ENCODE data around the gene AVPR1B.

The AVPR1B gene

GRCh38 chr1:206110820-206111219 lies 6.4 kb downstream of the AVPR1B start:
- Histone ChIP-seq H3K79me2 (ENCODE audit: control insufficient read depth, insufficient read depth, low read length) (no peaks in the 10 kb centered on the region), H3K27me3 (ENCODE audit: insufficient read depth, low read length, poor library complexity) (no peaks in the 10 kb centered on the region), H3K56ac (ENCODE audit: low read length) (no peak overlapping the region), H2BK15ac (replicated peaks; ENCODE audit: low read depth) (no peak overlapping the region), H2BK120ac (ENCODE audit: low read depth, low read length) (no peak overlapping the region), H3K27ac (ENCODE audit: low read depth, low read length) (no peak overlapping the region), H3K4ac (ENCODE audit: low read depth, low read length) (no peak overlapping the region), H2AK5ac (ENCODE audit: low read length) (no peak overlapping the region), H3K36me3 (ENCODE audit: control insufficient read depth, insufficient read depth, low read length) (no peaks in the 10 kb centered on the region), H3K4me1 (ENCODE audit: control insufficient read depth, low read depth, low read length) (no peaks in the 10 kb centered on the region), H3K9ac (ENCODE audit: low read length) (no peak overlapping the region), H3K79me1 (ENCODE audit: low read length) (no peaks in the 10 kb centered on the region), H3K4me3 (ENCODE audit: low read length) (no peak overlapping the region), H4K8ac (ENCODE audit: low read depth, low read length) (no peak overlapping the region), H3K4me2 (ENCODE audit: low read length) (no peak overlapping the region), H4K5ac (ENCODE audit: low read length) (no peak overlapping the region), H3K18ac (ENCODE audit: low read length) (no peak overlapping the region), H2BK5ac (ENCODE audit: low read length) (no peak overlapping the region), H3K23ac (ENCODE audit: low read length) (no peak overlapping the region)
- DNase-seq, result no peak
- WGBS (ENCODE audit: extremely low coverage, insufficient coverage, low lambda C conversion rate), result no CpG with 5 or more reads among the region's 3 CpGs

GRCh38 chr1:206110161-206110560 lies 7.0 kb downstream of the AVPR1B start:
- no peaks in the 10 kb centered on the region for H3K4me1 ChIP-seq (ENCODE audit: control insufficient read depth, low read depth, low read length)
- H2BK120ac ChIP-seq (ENCODE audit: low read depth, low read length), result no peak overlapping the region
- H3K56ac ChIP-seq (ENCODE audit: low read length), result no peak overlapping the region
- H3K23ac ChIP-seq (ENCODE audit: low read length), result no peak overlapping the region
- no peak overlapping the region for H3K4me3 ChIP-seq (ENCODE audit: low read length)
- no peaks in the 10 kb centered on the region for H3K27me3 ChIP-seq (ENCODE audit: insufficient read depth, low read length, poor library complexity)
- no peaks in the 10 kb centered on the region for H3K79me2 ChIP-seq (ENCODE audit: control insufficient read depth, insufficient read depth, low read length)
- H2AK5ac ChIP-seq (ENCODE audit: low read length), result no peak overlapping the region
- no peaks in the 10 kb centered on the region for H3K79me1 ChIP-seq (ENCODE audit: low read length)
- H3K18ac ChIP-seq (ENCODE audit: low read length), result no peak overlapping the region
- WGBS (ENCODE audit: extremely low coverage, insufficient coverage, low lambda C conversion rate), result no CpG with 5 or more reads among the region's 15 CpGs
- no peak overlapping the region for H3K9ac ChIP-seq (ENCODE audit: low read length)
- H3K4ac ChIP-seq (ENCODE audit: low read depth, low read length), result no peak overlapping the region
- no peak overlapping the region for H2BK15ac ChIP-seq (replicated peaks; ENCODE audit: low read depth)
- H4K5ac ChIP-seq (ENCODE audit: low read length), result no peak overlapping the region
- no peak overlapping the region for H3K4me2 ChIP-seq (ENCODE audit: low read length)
- DNase-seq, result no peak
- H4K8ac ChIP-seq (ENCODE audit: low read depth, low read length), result no peak overlapping the region
- H3K27ac ChIP-seq (ENCODE audit: low read depth, low read length), result no peak overlapping the region
- H2BK5ac ChIP-seq (ENCODE audit: low read length), result no peak overlapping the region
- H3K36me3 ChIP-seq (ENCODE audit: control insufficient read depth, insufficient read depth, low read length), result no peaks in the 10 kb centered on the region

- H3K56ac ChIP-seq (ENCODE audit: low read length), result no peak overlapping the region
- H3K4ac ChIP-seq (ENCODE audit: low read depth, low read length), result no peak overlapping the region
- H3K4me3 ChIP-seq (ENCODE audit: low read length), result no peak overlapping the region
- H2AK5ac ChIP-seq (ENCODE audit: low read length), result no peak overlapping the region
- no peak overlapping the region for H3K23ac ChIP-seq (ENCODE audit: low read length)
- no peak overlapping the region for H2BK15ac ChIP-seq (replicated peaks; ENCODE audit: low read depth)
- no peaks in the 10 kb centered on the region for H3K79me2 ChIP-seq (ENCODE audit: control insufficient read depth, insufficient read depth, low read length)
- DNase-seq, result no peak
- no peaks in the 10 kb centered on the region for H3K79me1 ChIP-seq (ENCODE audit: low read length)
- H2BK5ac ChIP-seq (ENCODE audit: low read length), result no peak overlapping the region
- WGBS (ENCODE audit: extremely low coverage, insufficient coverage, low lambda C conversion rate), result no CpG with 5 or more reads among the region's 4 CpGs
- H3K27ac ChIP-seq (ENCODE audit: low read depth, low read length), result no peak overlapping the region
- H3K36me3 ChIP-seq (ENCODE audit: control insufficient read depth, insufficient read depth, low read length), result no peaks in the 10 kb centered on the region
- H2BK120ac ChIP-seq (ENCODE audit: low read depth, low read length), result no peak overlapping the region
- no peak overlapping the region for H3K9ac ChIP-seq (ENCODE audit: low read length)
- H3K27me3 ChIP-seq (ENCODE audit: insufficient read depth, low read length, poor library complexity), result no peaks in the 10 kb centered on the region
- no peak overlapping the region for H4K8ac ChIP-seq (ENCODE audit: low read depth, low read length)
- no peak overlapping the region for H3K4me2 ChIP-seq (ENCODE audit: low read length)
- H3K4me1 ChIP-seq (ENCODE audit: control insufficient read depth, low read depth, low read length), result no peaks in the 10 kb centered on the region
- H4K5ac ChIP-seq (ENCODE audit: low read length), result no peak overlapping the region
- no peak overlapping the region for H3K18ac ChIP-seq (ENCODE audit: low read length)
These were observed 7.5 kb downstream of the AVPR1B start for GRCh38 chr1:206109718-206110117.

GRCh38 chr1:206108635-206109034 lies 8.6 kb downstream of the AVPR1B start:
- no peak overlapping the region for H4K5ac ChIP-seq (ENCODE audit: low read length)
- no peak overlapping the region for H3K9ac ChIP-seq (ENCODE audit: low read length)
- no peaks in the 10 kb centered on the region for H3K79me2 ChIP-seq (ENCODE audit: control insufficient read depth, insufficient read depth, low read length)
- no peak for DNase-seq
- no CpG with 5 or more reads among the region's 2 CpGs for WGBS (ENCODE audit: extremely low coverage, insufficient coverage, low lambda C conversion rate)
- H4K8ac ChIP-seq (ENCODE audit: low read depth, low read length), result no peak overlapping the region
- H2BK5ac ChIP-seq (ENCODE audit: low read length), result no peak overlapping the region
- no peaks in the 10 kb centered on the region for H3K27me3 ChIP-seq (ENCODE audit: insufficient read depth, low read length, poor library complexity)
- no peak overlapping the region for H3K27ac ChIP-seq (ENCODE audit: low read depth, low read length)
- no peak overlapping the region for H3K4me3 ChIP-seq (ENCODE audit: low read length)
- H3K56ac ChIP-seq (ENCODE audit: low read length), result no peak overlapping the region
- H2BK15ac ChIP-seq (replicated peaks; ENCODE audit: low read depth), result no peak overlapping the region
- no peak overlapping the region for H2BK120ac ChIP-seq (ENCODE audit: low read depth, low read length)
- no peak overlapping the region for H3K18ac ChIP-seq (ENCODE audit: low read length)
- H3K23ac ChIP-seq (ENCODE audit: low read length), result no peak overlapping the region
- no peaks in the 10 kb centered on the region for H3K79me1 ChIP-seq (ENCODE audit: low read length)
- H3K4ac ChIP-seq (ENCODE audit: low read depth, low read length), result no peak overlapping the region
- no peaks in the 10 kb centered on the region for H3K4me1 ChIP-seq (ENCODE audit: control insufficient read depth, low read depth, low read length)
- H3K4me2 ChIP-seq (ENCODE audit: low read length), result no peak overlapping the region
- no peak overlapping the region for H2AK5ac ChIP-seq (ENCODE audit: low read length)
- H3K36me3 ChIP-seq (ENCODE audit: control insufficient read depth, insufficient read depth, low read length), result no peaks in the 10 kb centered on the region

GRCh38 chr1:206107168-206107544 lies 10.0 kb downstream of the AVPR1B start:
- Histone ChIP-seq H2BK120ac (ENCODE audit: low read depth, low read length) (no peak overlapping the region), H4K5ac (ENCODE audit: low read length) (no peak overlapping the region), H3K27me3 (ENCODE audit: insufficient read depth, low read length, poor library complexity) (no peaks in the 10 kb centered on the region), H3K4me2 (ENCODE audit: low read length) (no peak overlapping the region), H3K23ac (ENCODE audit: low read length) (no peak overlapping the region), H3K18ac (ENCODE audit: low read length) (no peak overlapping the region), H3K36me3 (ENCODE audit: control insufficient read depth, insufficient read depth, low read length) (no peaks in the 10 kb centered on the region), H2BK5ac (ENCODE audit: low read length) (no peak overlapping the region), H3K4ac (ENCODE audit: low read depth, low read length) (no peak overlapping the region), H3K4me3 (ENCODE audit: low read length) (no peak overlapping the region), H3K9ac (ENCODE audit: low read length) (no peak overlapping the region), H3K56ac (ENCODE audit: low read length) (no peak overlapping the region), H2BK15ac (replicated peaks; ENCODE audit: low read depth) (no peak overlapping the region), H2AK5ac (ENCODE audit: low read length) (no peak overlapping the region), H3K27ac (ENCODE audit: low read depth, low read length) (no peak overlapping the region), H3K79me1 (ENCODE audit: low read length) (no peaks in the 10 kb centered on the region), H3K79me2 (ENCODE audit: control insufficient read depth, insufficient read depth, low read length) (no peaks in the 10 kb centered on the region), H3K4me1 (ENCODE audit: control insufficient read depth, low read depth, low read length) (no peaks in the 10 kb centered on the region), H4K8ac (ENCODE audit: low read depth, low read length) (no peak overlapping the region)
- no peak for DNase-seq
- WGBS (ENCODE audit: extremely low coverage, insufficient coverage, low lambda C conversion rate), result no CpG with 5 or more reads among the region's 7 CpGs

GRCh38 chr1:206106328-206107167 lies 10.6 kb downstream of the AVPR1B start:
- Histone ChIP-seq H2BK120ac (ENCODE audit: low read depth, low read length) (no peak overlapping the region), H3K23ac (ENCODE audit: low read length) (no peak overlapping the region), H3K4ac (ENCODE audit: low read depth, low read length) (no peak overlapping the region), H4K8ac (ENCODE audit: low read depth, low read length) (no peak overlapping the region), H3K4me1 (ENCODE audit: control insufficient read depth, low read depth, low read length) (no peaks in the 10 kb centered on the region), H3K79me2 (ENCODE audit: control insufficient read depth, insufficient read depth, low read length) (no peaks in the 10 kb centered on the region), H3K27ac (ENCODE audit: low read depth, low read length) (no peak overlapping the region), H3K27me3 (ENCODE audit: insufficient read depth, low read length, poor library complexity) (no peaks in the 10 kb centered on the region), H3K9ac (ENCODE audit: low read length) (no peak overlapping the region), H3K79me1 (ENCODE audit: low read length) (no peaks in the 10 kb centered on the region), H3K4me3 (ENCODE audit: low read length) (no peak overlapping the region), H2AK5ac (ENCODE audit: low read length) (no peak overlapping the region), H3K36me3 (ENCODE audit: control insufficient read depth, insufficient read depth, low read length) (no peaks in the 10 kb centered on the region), H4K5ac (ENCODE audit: low read length) (no peak overlapping the region), H3K18ac (ENCODE audit: low read length) (no peak overlapping the region), H2BK15ac (replicated peaks; ENCODE audit: low read depth) (no peak overlapping the region), H2BK5ac (ENCODE audit: low read length) (no peak overlapping the region), H3K56ac (ENCODE audit: low read length) (peak overlapping the region; percentile 6), H3K4me2 (ENCODE audit: low read length) (no peak overlapping the region)
- DNase-seq, result peak; percentile 80
- no CpG with 5 or more reads among the region's 8 CpGs for WGBS (ENCODE audit: extremely low coverage, insufficient coverage, low lambda C conversion rate)
